Measurements from ENCODE around the gene KCNAB2.

DNA sequence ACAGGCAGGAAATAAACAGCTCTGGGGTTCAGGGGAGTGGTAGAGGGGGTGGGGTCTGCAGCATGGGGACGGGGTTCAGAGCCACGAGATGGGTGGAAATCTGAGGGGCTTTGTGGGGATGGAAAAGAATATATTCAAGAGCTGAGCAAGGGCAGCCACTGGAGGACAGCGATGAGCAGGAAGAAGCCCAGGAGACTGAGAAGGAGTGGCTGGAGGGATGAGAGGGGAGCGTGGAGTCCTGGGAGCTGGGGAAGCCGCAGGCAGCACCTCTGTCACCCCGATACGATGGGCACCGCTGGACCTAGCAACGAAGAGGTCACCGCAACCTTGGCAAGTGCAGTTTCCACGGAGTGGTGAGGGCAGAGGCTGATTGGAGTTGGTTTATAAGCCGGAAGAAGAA is 10.0 kb upstream of the KCNAB2 start:
- TF ChIP-seq CTCF (IDR thresholded peaks at IDR 0.05): peak; percentile 19
- no peak for TF ChIP-seq EZH2 (IDR thresholded peaks at IDR 0.05)
- no peak for TF ChIP-seq EZH2phosphoT487 (IDR thresholded peaks at IDR 0.05)
